Heart left ventricle (tissue), 16 donors: Measurements from ENCODE around the gene VSIG10L. TPM values are rescaled to one million over a fixed set of nuclear protein-coding genes. Genes with fewer than 3 reads are reported as not detected.

ENCODE experiments used
- ATAC-seq, 4 donors: fragments of 200-7000 bp; cut with Tn5 transposase; one replicate each; pipeline ENCODE4 v1.9.1; 2020 to 2022; ENCODE audit warnings: moderate library complexity in 4 of 4, mild to moderate bottlenecking in 3 of 4, moderate number of reproducible peaks in 1 of 4
- DNase-seq, 5 donors: peaks; one replicate each; pipeline ENCODE4 v3.0.0-alpha.2; 2020
- H3K27ac ChIP-seq, 12 donors: fragments of 200-600 bp; sonication (generic) in 4 of 12; one replicate each; pipeline versions ENCODE4 v1.5.0 to v1.8.0; 2016 to 2022; ENCODE audit warnings: mild to moderate bottlenecking in 2 of 12
- H3K27me3 ChIP-seq, 9 donors: fragments of 200-600 bp; sonication (generic) in 2 of 9; one replicate each; pipeline versions ENCODE4 v1.5.1 to v1.8.0; 2016 to 2022; ENCODE audit warnings: mild to moderate bottlenecking in 3 of 9
- H3K36me3 ChIP-seq, 9 donors: fragments of 200-600 bp; sonication (generic) in 2 of 9; one replicate each; pipeline versions ENCODE4 v1.5.0 to v1.8.0; 2018 to 2022; ENCODE audit warnings: mild to moderate bottlenecking in 2 of 9
- H3K4me1 ChIP-seq, 12 donors: fragments of 200-600 bp; sonication (generic) in 4 of 12; one replicate each; pipeline versions ENCODE4 v1.5.0 to v1.8.0; 2016 to 2022; ENCODE audit warnings: mild to moderate bottlenecking in 3 of 12
- H3K4me3 ChIP-seq, 12 donors: fragments of 200-600 bp; sonication (generic) in 4 of 12; one replicate each; pipeline versions ENCODE4 v1.5.0 to v1.8.0; 2017 to 2022; ENCODE audit warnings: mild to moderate bottlenecking in 9 of 12, moderate library complexity in 4 of 12
- H3K9me3 ChIP-seq, 12 donors: fragments of 200-600 bp; sonication (generic) in 4 of 12; one replicate each; pipeline versions ENCODE4 v1.5.0 to v1.8.0; 2016 to 2022; ENCODE audit warnings: mild to moderate bottlenecking in 1 of 12
- CTCF ChIP-seq, 12 donors: fragments of 200-600 bp; sonication (generic) in 4 of 12; IDR thresholded peaks; one replicate each; pipeline versions ENCODE4 v1.5.0 to v1.8.0; 2018 to 2022; ENCODE audit warnings: antibody characterized with exemption in 12 of 12, mild to moderate bottlenecking in 5 of 12
- POLR2A ChIP-seq, 2 donors: fragments of 450-650 bp; IDR thresholded peaks; one replicate each; pipeline ENCODE4 v1.6.1; 2017; ENCODE audit warnings: antibody characterized with exemption in 2 of 2, mild to moderate bottlenecking in 2 of 2, moderate library complexity in 2 of 2
- WGBS, 4 donors: extraction: QIAGEN DNeasy Blood & Tissue Kit in 2 of 4; methylation state at CpG; one replicate each; pipeline versions ENCODE4 v1.1.5 to v1.1.7; 2013 to 2018; 5-methylcytosine and 5-hydroxymethylcytosine counted together
- intact Hi-C, 10 donors: fragments of 100-400 bp; cut with DNase I; formaldehyde crosslinking; loops; one replicate each; pipeline versions ENCODE4 v1.11.1 to v1.14.2; 2022
- polyA plus RNA-seq, 2 donors: library from polyadenylated mRNA; stranded (reverse); fragments of 200-250 nt; gene quantifications; one replicate each; pipeline ENCODE4 v1.2.3, GENCODE V29; 2013
- total RNA-seq, 9 donors: library from RNA; depleted of rRNA in 2 of 9; stranded (reverse); fragments of >200 nt in 2 of 9; fragmentation: NEBNext Ultra II Directional in 3 of 9; extraction: Animal tissue kit (Norgen Biotek cat#: 25700) in 3 of 9; gene quantifications; one replicate each; pipeline versions ENCODE4 v1.1.0 to v1.2.4, GENCODE V29; 2016 to 2023
- donor health status: ischemic (EF 13 %, LVEDD 7.1; RV severe dilation, severe dysfunction).
- donor health status: healthy with polysubstance abuse.
- donor health status: DM: no; HTN: yes; CAD: no.
- donor health status: DM: no; HTN: no; CAD: no.
- donor health status: ischemic (EF 25% LVEDD 6.9; RV normal size, moderate dysfunction).
- donor health status: ischemic (EF 25% LVEDD 5.7; RV mildly dilated, moderate dysfunction).
- donor health status: healthy.
- donor health status: DM: yes; HTN: yes; CAD: no.
- donor health status: ischemic (EF 35%, LVEDD 5.7; RV mildly dilated, moderate dysfunction).
- donor health status: nonischemic (EF 11% LVEDD 7.7; RV severe dilation, severe dysfunction).
- donor health status: DM: yes; HTN: yes; CAD: no.
- donor health status: PGD.
- donor health status: ischemic (EF 29% LVEDD 5.4; RV normal size, mild dysfunction).
- donor health status: nonischemic (EF 23%, LVEDD 6.1; RV moderate dilation, normal function).

The VSIG10L gene
- total and polyA plus RNA-seq, 11 donors = 0.40 to 1.7 (median 0.75) TPM

GRCh38 chr19:51294211-51294976, 47.5 kb downstream of the VSIG10L start:
- Histone ChIP-seq H3K27ac (no peak overlapping the region), H3K27me3 (peaks cover 0 to 53% (median 7%) of the 10 kb centered on the region in 9 donors), H3K36me3 (no peaks in the 10 kb centered on the region), H3K4me3 (no peak overlapping the region), H3K9me3 (peaks cover 0 to 7% (median 0%) of the 10 kb centered on the region in 12 donors), H3K4me1 (no peaks in the 10 kb centered on the region)
- no peak for ATAC-seq
- intact Hi-C loops = no loop called here
- WGBS, 4 donors = 66 to 73% (median 69%) methylated on average over 20 to 23 of the region's 23 CpGs
- no peak for TF ChIP-seq POLR2A (IDR thresholded peaks at IDR 0.05)
- no peak for TF ChIP-seq CTCF (IDR thresholded peaks at IDR 0.05)
- no peak for DNase-seq

- intact Hi-C loops = no loop called here
- 51 to 70% (median 61%) methylated on average over 13 to 14 of the region's 14 CpGs for WGBS, 4 donors
- ATAC-seq (no peak), DNase-seq (no peak)
- no peaks in the 10 kb centered on the region for H3K4me1 ChIP-seq
- TF ChIP-seq POLR2A (IDR thresholded peaks at IDR 0.05) (no peak), CTCF (IDR thresholded peaks at IDR 0.05) (no peak)
- peaks cover 0 to 47% (median 7%) of the 10 kb centered on the region in 9 donors for H3K27me3 ChIP-seq
- H3K36me3 ChIP-seq = no peaks in the 10 kb centered on the region
- no peak overlapping the region for H3K27ac ChIP-seq
- peaks cover 0 to 8% (median 0%) of the 10 kb centered on the region in 12 donors for H3K9me3 ChIP-seq
- no peak overlapping the region for H3K4me3 ChIP-seq
Measured at GRCh38 chr19:51293571-51294210, 48.2 kb downstream of the VSIG10L start.

- intact Hi-C loops = no loop called here
- H3K4me3 ChIP-seq = no peak overlapping the region
- no peak overlapping the region for H3K27ac ChIP-seq
- H3K36me3 ChIP-seq = no peaks in the 10 kb centered on the region
- no peak for TF ChIP-seq POLR2A (IDR thresholded peaks at IDR 0.05)
- peak in 1 of 12 donors; percentile 14 for TF ChIP-seq CTCF (IDR thresholded peaks at IDR 0.05)
- H3K4me1 ChIP-seq = no peaks in the 10 kb centered on the region
- H3K9me3 ChIP-seq = peaks cover 0 to 8% (median 0%) of the 10 kb centered on the region in 12 donors
- 19 to 26% (median 21%) methylated on average over 11 of the region's 11 CpGs for WGBS, 4 donors
- H3K27me3 ChIP-seq = peaks cover 0 to 43% (median 7%) of the 10 kb centered on the region in 9 donors
- ATAC-seq (peak; percentile 60 to 88 (median 74)), DNase-seq (peak in 1 of 5 donors; percentile 54)
Measured at GRCh38 chr19:51292971-51293370, 49.0 kb downstream of the VSIG10L start.

- no peak for DNase-seq
- Histone ChIP-seq H3K27me3 (peaks cover 0 to 21% (median 5%) of the 10 kb centered on the region in 9 donors), H3K9me3 (peaks cover 0 to 8% (median 0%) of the 10 kb centered on the region in 12 donors), H3K4me3 (no peak overlapping the region), H3K4me1 (no peaks in the 10 kb centered on the region), H3K27ac (no peak overlapping the region), H3K36me3 (no peaks in the 10 kb centered on the region)
- WGBS, 4 donors = 44 to 91% (median 78%) methylated on average over 1 of the region's 1 CpG
- TF ChIP-seq CTCF (IDR thresholded peaks at IDR 0.05) = no peak
- TF ChIP-seq POLR2A (IDR thresholded peaks at IDR 0.05) = no peak
- intact Hi-C loops = no loop called here
- ATAC-seq = no peak
Measured at GRCh38 chr19:51289635-51290034, 52.3 kb downstream of the VSIG10L start.
